HL-60/S4 (cell line): ENCODE data around the gene NFIC.
"Not testable (repeated sequence)": the region's sequence is repeated elsewhere in the genome, so short reads cannot be mapped to it uniquely, and the experiment has no call there.

Source experiments
- in situ Hi-C: fragments of 300-500 bp; cut with MboI; formaldehyde crosslinking; loops from 2 replicates; pipeline ENCODE4 v1.14.3; 2022; ENCODE audit warnings: low sequenced_read_pairs

The NFIC gene

GRCh38 chr19:3392480-3392879 lies 26.1 kb downstream of the NFIC start:
- in situ Hi-C loops = no loop called here

GRCh38 chr19:3396881-3397265 lies 30.5 kb downstream of the NFIC start:
- in situ Hi-C loops = no loop called here

DNA sequence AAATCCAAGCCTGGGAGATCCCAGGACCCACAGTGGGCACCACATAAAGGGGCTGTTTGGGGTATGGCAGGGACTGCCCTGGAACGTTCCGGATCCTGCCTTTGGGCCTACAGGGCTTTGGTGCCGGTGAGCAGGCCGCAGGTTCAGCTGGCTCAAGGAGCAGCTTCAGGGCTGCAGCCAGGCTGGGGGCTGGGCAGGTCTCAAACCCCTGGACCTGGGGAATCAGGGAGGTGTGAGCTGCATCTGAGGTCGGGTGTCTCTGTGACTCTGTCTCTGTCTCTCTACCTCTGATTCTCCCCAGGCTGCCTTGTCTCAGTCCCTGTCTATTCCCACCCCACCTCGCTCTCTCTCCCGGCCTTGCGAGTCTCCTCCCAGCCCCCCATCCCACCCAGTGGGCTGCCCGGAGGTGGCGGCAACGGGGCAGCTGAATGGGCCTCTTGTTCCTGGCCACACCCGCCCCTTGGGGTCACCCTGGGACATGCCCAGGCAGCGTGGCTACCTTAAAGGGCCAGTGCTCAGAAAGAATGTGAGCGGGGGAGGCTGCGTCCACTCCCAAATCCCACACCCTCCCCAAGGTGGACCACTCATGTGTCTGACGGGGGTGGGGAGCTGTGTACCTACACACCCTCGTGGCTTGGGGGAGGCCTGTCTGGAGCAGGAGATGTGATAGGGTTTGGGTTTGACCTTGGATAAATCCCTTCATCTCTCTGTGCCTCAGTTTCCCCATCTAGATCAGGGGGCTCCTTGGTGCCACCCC lies 31.1 kb downstream of the NFIC start:
- in situ Hi-C loops = no loop called here

DNA sequence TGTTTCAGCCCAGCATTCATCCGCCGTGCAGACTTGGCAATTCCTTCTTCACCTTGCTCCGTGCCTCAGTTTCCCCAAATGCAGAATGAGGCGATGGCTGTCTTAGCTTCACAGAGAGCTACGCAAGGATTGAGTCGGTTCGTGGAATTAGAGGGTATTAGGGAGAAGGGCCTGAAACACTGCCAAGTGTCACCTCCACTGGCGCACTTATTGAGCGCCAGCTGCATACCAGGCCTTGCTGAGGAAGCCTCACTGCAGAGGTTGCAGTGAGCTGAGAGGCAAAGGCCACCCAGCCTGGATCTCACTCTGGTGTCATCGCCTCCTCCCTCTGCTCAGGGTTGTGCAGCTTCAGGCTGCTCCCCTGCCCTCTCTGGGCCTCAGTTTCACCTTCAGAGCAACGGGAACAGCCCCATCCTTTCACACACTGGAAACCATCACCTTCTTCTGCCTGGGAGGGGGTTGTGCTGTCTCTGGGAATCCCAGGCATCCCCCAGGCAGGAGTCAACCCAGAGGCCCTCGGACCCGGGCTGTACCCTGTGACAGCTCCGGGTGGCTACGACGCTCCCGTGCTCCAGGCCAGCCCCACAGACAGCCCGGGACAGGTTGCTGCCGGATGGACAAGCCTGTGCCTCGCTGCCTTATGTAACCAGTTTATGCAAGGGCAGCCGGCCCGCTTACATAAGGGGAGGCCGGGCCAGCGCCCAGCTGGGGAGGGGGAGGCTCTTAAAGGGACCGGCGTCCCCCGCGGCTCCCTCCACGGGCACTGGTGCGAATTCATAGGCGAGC lies 31.9 kb downstream of the NFIC start:
- in situ Hi-C loops = no loop called here

DNA sequence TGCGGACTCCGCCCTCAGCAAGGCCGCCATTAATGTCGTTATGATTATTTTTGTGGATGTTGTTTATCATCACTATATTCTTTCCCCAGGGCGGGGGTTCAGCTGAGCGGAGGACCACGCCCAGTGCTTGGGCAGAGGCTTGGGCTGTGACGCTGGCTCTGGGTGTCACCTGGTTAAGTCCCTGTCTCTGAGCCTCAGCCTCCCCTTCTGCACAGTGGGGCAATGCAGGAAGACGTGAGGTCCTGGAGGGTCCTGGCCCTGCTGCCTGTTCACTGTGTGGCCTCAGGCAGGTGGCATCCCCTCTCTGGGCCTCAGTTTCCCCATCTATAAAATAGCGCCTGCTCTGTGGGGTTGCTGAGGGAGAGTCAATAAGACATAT lies 32.5 kb downstream of the NFIC start:
- in situ Hi-C loops = no loop called here

DNA sequence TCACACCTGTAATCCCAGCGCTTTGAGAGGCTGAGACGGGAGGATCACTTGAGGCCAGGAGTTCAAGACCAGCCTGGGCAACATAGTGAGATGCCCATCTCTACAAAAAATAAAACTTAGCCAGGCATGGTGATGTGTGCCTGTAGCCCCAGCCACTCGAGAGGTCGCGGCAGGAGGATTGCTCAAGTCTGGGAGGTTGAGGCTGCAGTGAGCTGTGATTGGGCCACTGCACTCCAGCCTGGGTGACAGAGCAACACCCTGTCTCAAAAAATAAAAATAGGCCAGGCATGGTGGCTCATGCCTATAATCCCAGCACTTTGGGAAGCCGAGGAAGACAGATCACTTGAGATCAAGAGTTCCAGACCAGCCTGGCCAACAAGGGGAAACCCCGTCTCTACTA lies 32.9 kb downstream of the NFIC start:
- in situ Hi-C loops = not testable (repeated sequence)

DNA sequence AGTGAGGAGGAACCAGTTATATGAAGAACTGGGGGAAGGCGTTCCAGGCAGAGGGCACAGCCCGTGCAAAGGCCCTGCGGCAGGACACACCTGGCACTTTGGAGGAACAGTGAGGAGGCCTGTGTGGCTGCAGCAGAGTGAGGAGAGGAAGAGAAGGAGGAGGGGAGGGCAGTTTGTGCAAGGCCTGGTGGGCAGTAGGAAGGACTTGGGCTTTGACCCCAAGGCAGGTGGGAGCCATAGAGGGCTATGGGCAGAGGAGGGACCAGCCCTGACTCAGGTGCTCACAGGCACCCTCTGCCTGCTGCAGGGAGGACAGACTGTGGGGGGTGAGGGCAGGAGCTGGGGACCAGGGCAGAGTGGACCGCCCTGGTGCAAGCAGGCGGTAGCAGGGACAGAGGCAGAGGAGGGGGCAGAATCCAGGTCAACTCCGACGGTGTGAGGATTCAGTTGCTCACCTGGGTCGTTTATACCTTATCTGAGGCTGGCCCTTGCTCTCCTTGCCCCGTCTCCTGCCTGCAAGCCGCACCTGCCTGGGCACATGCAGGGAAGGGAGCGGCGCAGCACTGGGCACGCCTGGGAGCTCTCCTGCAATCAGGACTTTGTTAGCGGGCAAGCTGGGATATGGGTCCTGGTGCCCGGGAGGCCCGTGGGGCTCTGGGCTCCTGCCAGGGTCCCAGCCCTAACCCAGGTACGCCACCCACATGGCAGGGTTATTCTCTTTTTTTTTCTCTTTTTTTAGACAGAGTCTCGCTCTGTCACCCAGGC lies 34.8 kb downstream of the NFIC start:
- in situ Hi-C loops = no loop called here

- in situ Hi-C loops = no loop called here
Observed at GRCh38 chr19:3402631-3403443, 36.5 kb downstream of the NFIC start.

- in situ Hi-C loops = no loop called here
Observed at GRCh38 chr19:3403489-3404323, 37.3 kb downstream of the NFIC start.

GRCh38 chr19:3404324-3405260 lies 38.2 kb downstream of the NFIC start:
- in situ Hi-C loops = no loop called here

DNA sequence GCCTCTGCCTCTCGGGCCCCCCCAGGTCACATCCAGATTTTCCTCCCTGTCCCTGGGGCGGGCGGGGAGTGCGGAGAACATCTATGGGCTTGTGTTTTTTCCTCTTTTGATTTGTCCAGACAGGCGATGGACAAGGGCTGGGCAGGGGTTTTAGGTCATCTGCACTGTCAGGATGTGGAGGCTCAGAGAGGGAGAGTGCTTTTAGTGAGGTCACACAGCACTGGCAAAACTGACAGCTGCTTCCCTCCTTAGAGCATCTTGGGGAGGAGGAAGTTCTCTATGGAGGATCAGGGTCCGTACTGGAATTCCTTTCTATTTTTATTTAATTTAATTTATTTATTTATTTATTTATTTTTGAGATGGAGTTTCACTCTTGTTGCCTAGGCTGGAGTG lies 38.9 kb downstream of the NFIC start:
- in situ Hi-C loops = no loop called here

GRCh38 chr19:3406571-3407111 lies 40.3 kb downstream of the NFIC start:
- in situ Hi-C loops = no loop called here

GRCh38 chr19:3407556-3408516 lies 41.5 kb downstream of the NFIC start:
- in situ Hi-C loops = no loop called here

DNA sequence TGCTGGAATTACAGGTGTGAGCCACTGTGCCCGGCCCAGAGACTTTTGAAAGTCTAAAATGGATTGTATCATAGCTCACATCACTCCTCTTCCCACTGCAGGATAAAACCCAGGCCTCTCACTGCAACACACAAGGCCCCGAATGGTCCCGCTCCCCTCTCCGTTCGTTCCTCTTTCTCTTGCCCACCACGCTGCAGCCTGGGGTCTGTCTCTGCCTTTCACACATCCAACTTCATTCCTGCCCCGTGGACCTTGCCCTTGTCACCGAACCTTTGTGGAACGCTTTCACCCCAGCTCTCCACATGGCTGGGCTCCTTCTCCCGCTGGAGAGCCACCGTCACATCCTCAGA lies 42.6 kb downstream of the NFIC start:
- in situ Hi-C loops = no loop called here

DNA sequence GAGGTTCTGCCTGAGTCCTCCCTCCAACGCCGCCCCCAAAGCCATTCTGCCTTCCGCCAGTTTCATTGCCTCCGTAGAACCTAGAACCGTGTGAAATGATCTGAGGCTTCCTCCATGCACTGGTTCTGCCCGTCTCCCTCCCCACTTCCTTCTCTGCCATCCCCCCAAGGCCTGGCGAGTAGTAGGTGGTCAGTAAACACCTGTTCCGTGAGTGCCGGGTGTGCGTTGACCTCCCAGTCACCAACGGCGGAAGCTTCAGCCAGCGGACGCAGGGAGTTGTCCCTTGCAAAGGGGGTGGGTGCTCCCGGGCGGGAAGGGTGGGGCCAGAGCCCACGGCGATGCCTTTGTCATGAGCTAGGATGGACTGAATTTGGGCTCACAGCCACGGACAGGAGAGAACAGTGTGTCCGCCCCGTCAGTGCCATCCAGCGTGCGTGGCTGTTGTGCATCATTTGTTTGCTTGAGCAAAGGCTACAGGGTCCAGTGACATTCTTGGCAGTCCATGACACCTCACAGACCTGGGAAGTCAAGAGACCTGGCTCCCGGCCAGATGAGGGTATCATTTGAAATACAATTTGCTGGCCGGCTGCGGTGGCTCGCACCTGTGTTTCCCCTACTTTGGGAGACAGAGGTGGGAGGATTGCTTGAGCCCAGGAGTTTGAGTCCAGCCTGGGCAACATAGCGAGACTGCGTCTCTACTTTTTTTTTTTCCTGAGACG lies 43.1 kb downstream of the NFIC start:
- in situ Hi-C loops = no loop called here

GRCh38 chr19:3411636-3412035 lies 45.3 kb downstream of the NFIC start:
- in situ Hi-C loops = no loop called here

DNA sequence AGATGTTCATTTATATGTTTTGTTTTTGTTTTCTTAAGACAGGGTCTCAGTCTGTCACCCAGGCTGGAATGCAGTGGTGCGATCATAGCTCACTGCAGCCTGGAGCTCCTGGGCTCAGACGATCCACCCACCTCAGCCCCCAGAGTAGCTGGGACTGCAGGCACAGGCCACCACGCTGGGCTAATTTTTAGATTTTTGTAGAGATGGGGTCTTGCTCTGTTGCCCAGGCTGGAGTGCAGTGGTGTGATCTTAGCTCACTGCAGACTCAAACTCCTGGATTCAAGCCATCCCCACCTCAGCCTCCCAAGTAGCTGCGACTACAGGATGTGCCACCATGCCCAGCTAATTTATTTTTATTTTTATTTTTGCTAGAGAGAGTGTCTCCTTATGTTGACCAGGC lies 45.7 kb downstream of the NFIC start:
- in situ Hi-C loops = no loop called here
